ENCODE results near the gene GRM4.

Gene GRM4

DNA sequence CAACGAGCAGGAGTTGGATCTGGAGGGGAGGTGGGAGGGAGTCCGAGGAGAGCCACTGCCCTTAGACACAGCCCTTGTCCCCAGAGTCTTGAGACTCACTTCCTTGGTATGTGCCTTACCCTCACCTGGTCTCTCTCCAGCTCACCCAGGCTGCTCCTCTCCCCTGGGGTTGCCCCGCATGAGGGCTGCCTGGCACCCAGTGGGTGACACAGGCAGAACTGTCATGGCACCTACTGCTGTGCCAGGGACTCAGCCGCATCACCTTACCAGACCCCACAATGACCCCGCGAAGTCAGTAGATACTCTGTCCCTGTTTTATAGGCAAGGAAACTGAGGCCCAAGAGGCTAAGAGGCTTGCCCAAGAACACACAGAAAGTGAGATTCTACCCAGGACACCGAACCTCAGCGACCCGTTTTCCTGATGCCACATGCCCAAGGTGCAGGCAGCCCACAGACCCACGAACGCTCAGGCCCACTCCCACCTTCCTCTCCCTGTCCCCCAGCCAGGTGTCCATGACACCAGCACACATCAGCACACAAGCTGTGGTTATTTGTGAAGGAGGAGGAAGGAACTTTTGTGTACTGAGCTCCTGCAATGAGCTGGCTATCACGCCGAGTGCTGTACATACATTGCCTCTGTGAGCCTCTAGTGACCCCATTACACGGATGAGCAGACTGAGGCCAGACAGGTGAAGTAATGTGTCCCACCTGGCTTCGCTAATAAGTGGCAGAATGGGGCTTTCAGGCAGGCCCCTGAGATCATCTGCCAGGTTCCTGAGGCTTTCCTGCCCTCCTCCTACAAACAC is 168.1 kb downstream of the GRM4 start:
- no peak for DNase-seq (ENCODE audit: low read depth)

DNA sequence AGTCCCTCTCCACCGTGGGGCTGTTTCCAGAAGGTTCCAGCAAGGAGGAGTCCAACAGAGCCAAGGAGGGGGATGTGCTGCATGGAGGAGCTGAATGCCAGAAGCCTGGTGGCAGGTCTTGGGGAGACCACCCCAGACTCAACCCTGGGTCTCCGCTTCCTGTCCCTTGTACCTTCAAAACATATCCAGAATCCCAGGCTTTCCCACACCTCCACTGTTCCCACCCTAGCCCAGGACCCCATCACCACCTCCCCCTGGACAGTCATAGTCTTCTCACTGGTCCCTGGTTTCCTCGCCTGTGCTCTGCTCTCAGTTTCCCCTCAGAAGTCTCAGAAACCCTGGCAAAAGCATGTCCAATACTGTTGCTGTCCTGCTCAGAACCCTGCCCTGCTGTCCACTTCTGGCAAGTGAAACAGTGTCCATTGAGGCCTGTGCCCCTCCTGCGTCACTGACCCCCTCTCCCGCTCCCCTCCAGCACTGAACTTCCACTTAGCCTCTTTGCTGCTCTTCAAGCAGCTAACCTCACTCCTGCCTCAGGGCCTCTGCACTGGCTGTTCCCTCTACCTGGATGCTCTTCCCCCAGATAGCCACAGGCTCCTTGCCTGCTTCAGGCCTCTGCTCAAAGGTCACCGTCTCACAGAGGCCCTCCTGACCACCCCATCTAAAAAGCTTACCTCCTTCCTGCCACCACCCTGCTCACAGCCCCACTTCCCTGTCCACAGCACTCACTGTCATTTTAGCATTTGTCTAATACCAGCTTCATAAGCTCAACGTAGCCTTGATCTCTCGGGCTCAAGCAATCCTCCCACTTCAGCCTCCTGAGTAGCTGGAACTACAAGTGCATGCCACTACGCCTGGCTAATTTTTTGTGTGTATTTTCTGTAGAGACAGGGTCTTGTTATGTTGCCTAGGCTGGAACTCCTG is 169.2 kb downstream of the GRM4 start:
- DNase-seq (ENCODE audit: low read depth): no peak

DNA sequence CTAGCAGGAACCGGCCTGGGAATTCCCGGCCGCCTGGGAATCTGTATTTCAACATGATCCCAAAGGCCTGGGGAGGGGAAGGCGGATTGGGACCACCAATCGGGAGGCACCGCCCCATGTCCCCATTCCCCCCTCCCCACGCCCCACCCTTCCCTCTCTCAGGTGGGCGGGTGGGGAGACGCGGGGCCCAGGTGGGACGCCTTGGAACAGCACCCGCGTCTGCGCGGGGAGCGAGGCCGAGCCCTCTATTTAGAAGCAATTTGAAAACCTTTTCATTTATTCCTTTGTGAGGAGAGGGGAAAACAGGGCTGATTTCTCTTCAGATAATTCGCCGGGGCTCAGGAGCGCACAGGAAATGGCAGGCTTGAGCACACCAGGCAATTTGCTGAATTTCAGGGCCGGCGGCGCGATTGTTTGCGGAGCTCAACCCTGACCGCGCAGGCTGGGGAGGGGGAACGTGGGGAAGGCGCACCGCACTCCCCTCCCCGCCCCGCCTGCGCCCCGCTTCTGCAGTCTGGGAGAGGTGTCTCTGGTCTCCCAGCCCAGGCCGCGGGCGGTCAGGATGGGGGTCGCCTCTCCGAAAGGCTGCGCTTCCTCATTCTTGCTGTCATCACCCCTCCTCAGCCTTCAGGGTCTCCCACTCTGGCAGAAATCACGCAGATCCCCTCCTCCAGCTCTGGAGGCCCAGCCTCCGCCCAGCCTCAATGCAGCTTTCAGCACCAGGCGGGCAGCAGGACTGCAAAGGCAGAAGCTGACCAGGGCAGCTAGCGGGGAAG is 170.0 kb downstream of the GRM4 start:
- no peak for DNase-seq (ENCODE audit: low read depth)

DNA sequence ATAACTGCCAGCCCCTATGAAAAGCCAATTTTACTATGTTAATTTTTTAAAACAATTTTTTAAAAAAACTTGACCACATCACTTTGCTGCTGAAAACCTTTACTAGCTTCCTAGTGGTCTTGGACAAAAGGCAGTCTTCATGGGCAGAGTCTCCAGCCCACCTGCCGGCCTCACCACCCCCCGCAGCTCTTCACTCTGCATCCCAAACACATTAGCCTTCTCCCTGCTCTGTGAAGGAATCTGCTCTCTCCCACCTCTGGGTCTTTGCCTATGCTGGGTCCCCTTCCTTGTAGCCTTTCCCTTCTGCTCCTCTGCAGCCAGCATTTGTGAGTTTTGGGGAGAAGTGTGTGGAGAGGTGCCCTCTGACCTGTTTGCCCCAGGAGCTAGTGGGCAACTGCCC is 171.4 kb downstream of the GRM4 start:
- no peak for DNase-seq (ENCODE audit: low read depth)

DNA sequence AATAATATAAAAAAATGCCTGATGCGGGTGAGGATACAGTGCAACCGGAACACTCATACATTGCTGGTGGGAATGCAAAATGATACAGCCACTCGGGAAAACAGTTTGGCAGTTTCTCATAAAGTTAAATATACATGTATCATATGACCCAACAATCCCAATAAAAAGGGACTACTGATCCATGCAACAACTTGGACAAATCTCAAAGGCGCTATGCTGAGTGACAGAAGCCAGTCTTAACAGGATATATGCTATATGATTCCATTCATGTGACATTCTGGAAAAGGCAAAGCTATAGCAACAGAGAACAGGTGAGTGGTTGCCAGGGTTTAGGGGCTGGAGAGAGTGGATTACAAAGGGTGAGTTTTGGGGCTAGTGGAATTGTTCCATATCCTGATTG is 171.9 kb downstream of the GRM4 start:
- no peak for DNase-seq (ENCODE audit: low read depth)

DNA sequence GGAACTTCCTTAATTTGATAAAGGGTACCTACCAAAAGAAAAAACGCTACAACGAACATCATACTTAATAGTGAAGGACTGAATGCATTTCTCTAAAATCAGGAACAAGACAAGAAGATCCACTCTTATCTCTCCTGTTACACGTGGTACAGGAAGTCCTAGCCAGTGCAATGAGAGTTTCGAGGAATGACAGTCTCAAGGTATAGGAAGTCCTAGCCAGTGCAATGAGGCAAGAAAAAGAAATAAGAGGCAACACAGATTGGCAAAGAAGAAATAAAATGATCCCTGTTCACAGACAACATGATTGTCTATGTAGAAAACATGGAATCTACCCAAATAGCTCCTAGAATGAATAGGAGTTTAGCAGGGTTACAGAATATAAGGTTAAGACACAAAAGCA is 174.3 kb downstream of the GRM4 start:
- no peak for DNase-seq (ENCODE audit: low read depth)

Data from activated T-cell treated with anti-CD3 and anti-CD28 coated beads for 48 hours (primary cell).